Measurements from ENCODE around the gene KIFC3.
"Not testable (repeated sequence)": the region's sequence is repeated elsewhere in the genome, so short reads cannot be mapped to it uniquely, and the experiment has no call there.

Gene KIFC3

GRCh38 chr16:57825298-57826044 lies 23.2 kb upstream of the KIFC3 start:
- DNase-seq, result no peak

DNA sequence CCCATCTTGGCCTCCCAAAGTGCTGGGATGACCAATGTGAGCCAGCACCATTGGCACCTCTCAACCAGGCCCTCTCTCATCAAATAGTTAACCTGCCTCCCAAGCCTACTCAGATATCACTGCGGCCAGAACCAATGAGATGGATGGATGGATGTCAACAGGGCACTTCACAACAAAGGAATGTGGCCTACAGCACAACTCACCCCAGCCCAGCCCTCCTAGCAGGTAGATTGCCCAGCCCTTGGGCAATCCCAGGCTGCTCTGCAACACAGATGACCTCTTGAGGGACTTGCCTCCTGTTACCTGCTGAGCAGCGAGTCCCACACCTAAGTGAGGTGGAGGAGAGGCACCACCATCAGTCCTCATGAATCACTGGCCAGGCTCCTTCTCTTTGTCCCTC lies 22.6 kb upstream of the KIFC3 start:
- no peak for DNase-seq

DNA sequence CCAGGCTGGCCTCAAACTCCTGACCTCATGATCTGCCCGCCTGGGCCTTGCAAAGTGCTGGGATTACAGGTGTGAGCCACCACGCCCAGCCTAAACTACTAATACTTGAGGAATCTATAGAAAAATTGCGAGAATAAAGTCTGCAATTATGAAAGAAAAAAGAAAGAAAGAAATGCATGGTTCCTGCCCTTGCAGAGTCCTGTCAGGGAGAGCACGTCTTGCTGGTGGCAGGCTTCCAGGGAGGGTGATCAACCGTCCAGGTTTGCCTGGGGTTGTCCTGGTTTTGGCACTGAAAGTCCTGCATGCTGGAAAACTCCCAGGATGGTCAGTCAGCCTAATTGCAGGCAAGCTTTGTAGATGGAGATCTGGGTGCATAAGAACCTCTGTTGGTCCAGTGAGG lies 21.5 kb upstream of the KIFC3 start:
- DNase-seq, result no peak

DNA sequence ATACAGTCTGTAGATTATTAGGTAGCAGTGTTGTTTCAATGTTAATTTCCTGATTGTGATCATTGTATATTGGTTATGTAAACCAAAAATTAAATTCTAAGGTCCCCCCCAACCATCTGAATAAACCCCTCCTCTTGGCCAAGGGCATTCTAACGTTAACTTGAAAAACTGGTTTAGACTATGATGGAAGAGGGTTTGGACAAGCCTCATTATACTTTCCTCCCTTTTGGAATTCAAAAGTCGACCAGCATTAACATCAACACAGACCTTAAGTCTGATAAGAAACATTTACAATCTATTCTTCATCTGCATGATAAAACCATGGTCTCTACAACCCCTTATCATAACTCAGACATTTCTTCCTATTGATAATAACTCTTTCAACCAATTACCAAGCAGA lies 20.6 kb upstream of the KIFC3 start:
- no peak for DNase-seq

DNA sequence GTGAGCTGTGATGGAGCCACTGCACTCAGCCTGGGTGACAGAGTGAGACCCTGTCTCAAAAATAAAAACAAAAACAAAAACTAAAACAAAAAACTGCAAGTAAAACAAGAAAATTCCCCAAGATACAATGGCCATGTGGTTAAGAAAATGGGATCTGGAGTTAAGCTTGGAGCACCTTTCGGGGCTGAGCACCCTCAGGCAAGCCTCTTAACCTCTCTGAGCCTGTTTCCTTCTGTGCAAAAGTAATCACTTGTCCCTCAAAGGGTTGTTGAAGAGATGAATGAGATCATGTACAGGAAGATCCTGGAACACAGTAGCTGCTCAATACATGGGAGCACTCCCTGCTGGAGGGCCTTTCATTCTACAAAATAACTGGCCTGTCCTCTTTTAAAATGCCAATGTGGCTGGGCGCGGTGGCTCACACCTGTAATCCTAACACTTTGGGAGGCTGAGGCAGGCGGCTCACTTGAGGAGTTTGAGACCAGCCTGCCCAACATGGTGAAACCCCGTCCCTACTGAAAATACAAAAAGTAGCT lies 19.8 kb upstream of the KIFC3 start:
- no peak for DNase-seq

DNA sequence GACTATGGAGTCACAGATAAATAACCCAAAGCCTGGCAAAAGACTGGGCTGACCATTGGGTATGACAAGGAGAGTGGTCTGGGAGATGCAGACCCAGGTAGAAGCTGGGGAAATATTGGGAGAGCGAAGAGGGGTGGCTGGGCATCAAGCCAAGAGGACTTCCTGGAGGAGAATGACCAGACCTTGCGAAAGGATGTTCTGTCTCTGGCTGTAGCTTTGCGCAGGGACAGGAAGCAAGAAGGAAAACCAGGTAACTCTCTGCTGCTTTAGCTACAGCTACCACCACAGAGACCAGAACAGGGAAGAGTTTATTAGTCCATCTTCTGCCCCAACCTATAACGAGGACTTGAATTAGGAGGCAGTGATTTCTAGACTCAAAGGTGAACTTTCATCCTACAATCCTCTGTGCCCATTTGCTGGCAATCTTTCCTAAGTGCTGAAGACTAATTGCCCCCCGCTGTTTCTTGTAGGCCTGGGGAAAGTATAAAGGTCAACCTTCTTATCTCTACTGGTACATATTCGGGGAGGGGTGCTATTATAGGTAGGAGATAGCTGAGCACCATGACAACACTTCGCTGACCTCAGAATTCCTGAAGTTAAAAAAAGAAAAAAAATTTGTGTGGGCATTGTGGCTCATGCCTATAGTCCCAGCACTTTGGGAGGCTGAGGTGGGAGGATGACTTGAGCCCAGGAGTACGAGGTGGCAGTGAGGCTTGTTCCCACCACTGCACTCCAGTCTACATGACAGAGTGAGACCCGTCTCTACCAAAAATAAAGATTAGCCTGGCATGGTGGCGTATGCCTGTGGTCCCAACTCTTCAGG lies 19.1 kb upstream of the KIFC3 start:
- no peak for DNase-seq

DNA sequence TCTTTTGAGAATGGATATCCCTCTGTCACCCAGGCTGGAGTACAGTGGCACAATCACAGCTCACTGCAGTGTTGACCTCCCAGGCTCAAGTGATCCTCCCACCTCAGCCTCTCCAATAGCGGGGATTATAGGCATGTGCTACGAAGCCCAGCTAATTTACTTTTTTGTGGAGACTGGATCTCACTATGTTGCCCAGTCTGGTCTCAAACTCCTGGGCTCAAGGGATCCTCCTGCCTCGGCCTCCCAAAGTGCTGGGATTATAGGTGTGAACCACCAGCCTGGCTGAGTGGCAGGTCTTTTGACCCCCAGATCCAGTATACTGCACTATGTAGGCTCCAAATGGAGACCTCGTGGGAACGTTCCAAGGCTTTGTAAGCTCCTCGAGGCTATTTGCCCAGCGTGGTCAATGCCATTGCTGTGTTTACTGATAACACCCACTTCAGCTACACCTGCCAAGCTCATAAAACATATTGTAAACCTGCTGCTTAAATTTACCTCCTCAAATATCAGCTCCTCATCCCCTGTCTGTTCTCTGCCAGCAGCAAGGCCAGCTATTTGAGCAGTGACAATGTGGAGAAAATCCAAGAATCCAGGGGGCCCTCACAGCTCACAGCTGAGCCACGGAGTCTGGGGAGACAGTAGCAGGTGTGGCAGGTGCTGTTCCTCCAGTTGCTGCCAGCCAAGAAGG lies 16.2 kb upstream of the KIFC3 start:
- no peak for DNase-seq

- no peak for DNase-seq
Observed at GRCh38 chr16:57817680-57818079, 15.4 kb upstream of the KIFC3 start.

DNA sequence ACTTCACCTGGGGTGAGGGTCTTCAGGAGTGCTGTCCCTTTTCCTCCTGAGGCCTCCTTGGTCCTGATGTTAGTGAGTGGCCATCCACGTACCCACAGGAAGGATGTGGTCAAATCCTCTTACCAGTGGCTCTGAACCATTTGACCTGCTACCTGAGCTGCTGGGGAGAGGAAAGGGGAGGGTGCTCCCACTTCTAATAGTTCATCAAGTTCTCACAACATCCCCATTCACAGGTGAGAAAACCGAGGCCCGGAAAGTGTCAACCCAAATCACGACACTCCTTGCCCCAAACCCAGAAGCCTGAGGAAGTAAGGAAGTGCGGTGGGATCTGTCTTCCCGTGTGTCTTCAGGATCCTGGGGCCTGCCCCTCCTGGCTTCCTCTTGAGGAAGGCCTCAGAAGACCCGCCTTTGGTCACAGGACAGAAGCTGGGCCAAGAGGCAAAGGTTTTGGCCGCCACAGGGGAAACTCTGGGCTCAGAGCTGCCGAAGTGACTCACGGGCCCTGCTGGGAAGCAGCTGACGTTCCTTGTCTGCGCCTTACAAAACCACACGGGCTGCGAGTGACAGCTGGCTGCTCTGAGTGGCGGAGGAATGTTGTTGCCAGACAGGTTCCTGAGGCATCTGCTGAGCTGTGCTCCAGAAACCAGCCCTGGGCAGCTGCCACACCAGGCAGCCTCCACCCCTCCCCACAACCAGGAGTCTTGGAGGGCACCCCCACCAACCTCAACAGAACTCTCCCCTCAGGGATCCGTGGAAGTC lies 13.9 kb upstream of the KIFC3 start:
- DNase-seq, result peak in 37 of 56 donors; percentile 22 to 78 (median 53)

GRCh38 chr16:57814896-57815295 lies 12.6 kb upstream of the KIFC3 start:
- no peak for DNase-seq

- no peak for DNase-seq
Observed at GRCh38 chr16:57813466-57813865, 11.2 kb upstream of the KIFC3 start.

- DNase-seq, result not testable (repeated sequence)
Observed at GRCh38 chr16:57811340-57811739, 9.0 kb upstream of the KIFC3 start.

DNA sequence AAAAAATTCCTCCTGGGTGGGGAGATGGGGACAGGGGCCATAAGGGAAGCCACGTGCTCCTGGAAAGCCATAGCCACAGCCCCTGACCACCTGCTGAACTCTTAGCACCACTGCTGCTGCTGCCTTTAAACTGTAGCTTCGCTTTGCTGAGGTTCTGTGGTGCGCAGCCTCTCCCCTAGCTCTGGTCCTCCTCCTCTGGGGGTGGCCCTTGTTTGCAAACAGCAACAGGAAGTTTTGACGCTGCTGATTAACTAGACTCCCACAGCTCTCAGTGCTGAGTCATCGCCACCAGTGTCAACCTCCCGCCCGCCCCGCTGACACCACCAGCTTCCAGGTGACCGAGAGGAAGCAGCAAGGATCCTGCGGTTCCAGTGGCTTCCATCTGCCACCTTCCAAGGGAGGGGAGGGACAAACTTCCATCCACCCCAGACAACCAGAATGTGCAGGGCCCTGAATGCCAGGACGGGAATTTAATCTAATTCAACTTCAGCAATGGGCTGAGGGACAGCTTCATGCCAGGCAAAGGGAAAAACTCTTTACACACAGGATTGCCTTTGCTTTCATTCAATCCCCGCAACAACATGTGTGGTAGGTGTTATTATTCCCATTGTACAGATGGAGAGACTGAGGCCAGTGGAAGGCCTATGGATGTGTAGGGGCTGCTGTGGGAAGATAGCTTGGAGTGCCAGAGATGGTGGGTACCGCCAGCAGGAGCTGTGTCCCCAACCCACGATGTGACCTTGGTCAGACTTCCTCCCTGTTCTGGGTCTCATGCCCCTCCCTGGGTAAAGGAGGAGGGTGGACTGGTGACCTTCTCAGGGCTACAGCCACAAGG lies 8.1 kb upstream of the KIFC3 start:
- peak in 15 of 56 donors; percentile 24 to 51 (median 33) for DNase-seq

DNA sequence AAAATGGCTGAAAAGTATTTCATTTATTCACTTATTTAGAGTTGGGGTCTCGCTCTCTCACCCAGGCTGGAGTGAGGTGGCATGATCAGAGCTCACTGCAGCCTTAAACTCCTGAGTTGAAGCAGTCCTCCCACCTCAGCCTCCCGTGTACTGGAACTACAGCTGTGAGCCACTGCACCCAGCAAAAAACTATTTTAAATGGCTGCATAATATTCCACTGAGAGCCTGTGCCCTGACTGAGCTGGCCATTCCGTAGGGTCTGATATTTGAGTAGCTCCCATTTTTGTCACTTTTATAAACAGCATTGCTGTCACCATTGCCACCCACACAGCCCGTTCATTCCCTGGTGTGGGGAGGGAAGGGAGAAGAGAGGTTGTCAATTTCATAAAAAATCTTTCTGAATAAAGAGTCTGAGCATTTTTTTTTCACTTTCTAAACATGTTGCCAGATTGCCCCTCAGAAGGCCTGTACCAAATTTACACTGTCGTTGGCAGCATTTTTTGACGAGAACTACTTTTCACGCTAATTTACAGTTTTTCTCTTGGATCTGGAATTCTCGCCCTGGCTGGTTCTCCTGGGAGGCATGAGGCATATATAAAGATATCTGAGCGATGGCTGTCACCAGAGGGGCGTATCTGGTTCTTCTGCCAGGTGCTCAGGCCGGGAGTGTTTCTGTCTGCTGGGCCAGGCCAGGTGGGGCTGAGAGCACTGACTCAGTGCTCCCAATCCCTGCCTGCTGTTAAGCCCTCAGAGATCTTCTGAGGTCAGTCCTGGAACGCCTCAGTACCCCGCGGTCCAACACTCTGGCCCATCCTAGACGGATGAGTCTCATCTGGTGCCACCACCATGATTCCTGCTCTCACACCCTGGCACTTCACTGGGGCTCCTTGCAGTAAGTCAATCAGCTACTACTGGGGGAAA lies 7.2 kb upstream of the KIFC3 start:
- DNase-seq, result peak in 1 of 56 donors; percentile 66

DNA sequence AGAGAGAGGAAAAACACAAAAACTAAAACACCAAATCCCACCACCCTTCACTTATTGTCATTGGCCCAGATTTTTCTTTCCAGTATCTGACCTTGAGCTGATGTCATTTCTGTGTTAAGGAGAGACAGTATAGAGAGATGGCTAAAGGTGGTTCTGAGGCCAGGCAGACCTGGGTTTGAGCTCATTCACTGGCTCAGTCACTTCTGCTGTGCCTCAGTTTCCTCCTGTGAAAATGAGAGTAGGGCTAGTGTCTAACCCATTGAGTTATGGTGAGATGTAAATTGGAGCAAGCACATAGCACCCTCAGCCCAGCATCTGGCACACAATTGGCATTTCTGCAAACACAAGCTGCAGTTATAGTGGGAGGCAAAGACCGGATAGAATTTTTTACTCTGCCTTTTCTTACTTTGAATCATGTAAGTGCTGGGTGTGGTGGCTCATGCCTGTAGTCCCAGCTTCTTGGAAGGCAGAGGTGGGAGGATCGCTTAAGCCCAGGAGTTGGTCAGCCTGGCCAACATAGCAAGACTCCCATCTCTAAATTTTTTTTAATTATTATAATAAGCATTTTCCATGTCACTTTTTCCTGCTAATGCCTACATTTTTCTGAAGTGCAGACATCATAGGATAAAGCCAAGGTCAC lies 6.4 kb upstream of the KIFC3 start:
- DNase-seq, result no peak

- DNase-seq, result peak in 27 of 56 donors; percentile 15 to 75 (median 49)
Observed at GRCh38 chr16:57807968-57808528, 5.8 kb upstream of the KIFC3 start.

DNA sequence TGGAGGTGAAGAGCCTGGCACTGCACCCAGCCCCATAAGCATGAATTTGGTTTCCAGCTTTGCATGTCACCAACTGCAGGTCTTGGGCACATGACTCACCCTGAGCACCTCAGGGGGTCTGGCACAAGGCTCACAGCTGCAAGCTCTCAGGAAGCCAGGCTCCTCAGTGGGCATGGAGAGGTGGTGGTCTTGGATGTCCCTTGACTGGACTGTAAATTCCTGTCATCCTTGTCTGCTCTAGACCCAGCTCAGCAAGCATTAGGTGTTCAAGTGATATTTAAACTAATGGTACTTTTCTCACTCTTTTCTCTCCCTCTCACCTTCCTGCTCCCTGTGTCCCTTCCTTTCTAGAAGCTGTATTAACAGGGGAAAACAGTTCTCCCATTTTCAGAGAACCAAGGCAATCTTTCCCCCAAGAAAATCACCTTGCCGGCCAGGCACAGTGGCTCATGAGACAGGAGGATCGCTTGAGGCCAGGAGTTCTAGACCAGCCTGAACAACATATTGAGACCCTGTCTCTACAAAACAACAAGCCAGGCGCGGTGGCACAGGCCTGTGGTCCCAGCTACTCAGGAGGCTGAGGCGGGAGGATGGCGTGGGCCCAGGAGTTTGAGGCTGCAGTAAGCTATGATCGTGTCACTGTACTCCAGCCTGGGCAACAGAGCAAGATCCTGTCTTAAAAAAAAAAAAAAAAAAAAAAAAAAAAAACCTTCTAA lies 5.1 kb upstream of the KIFC3 start:
- no peak for DNase-seq
